ENCODE results near the gene CASZ1. TPM values are rescaled to one million over a fixed set of nuclear protein-coding genes. Genes with fewer than 3 reads are reported as not detected.

CASZ1 gene
- polyA plus RNA-seq, 3 donors: 0.30 to 3.7 (median 0.50) TPM

GRCh38 chr1:10634428-10635084 is 161.9 kb downstream of the CASZ1 start:
- H3K9ac ChIP-seq (ENCODE audit: insufficient read depth, low read length, poor library complexity, severe bottlenecking): no peak overlapping the region
- H3K4me3 ChIP-seq (replicated peaks in 1 of 3; ENCODE audit: low read depth in 2 of 3, low read length in 3 of 3): no peak overlapping the region
- H3K4me2 ChIP-seq (replicated peaks; ENCODE audit: extremely low read depth, low read length, poor library complexity, severe bottlenecking): no peak overlapping the region
- peaks cover 21 to 24% of the 10 kb centered on the region in 2 donors for H3K36me3 Mint-ChIP-seq
- peaks cover 7 to 13% of the 10 kb centered on the region in 2 donors for H3K36me3 ChIP-seq (replicated peaks in 1 of 2; ENCODE audit: control insufficient read depth in 1 of 2, insufficient read depth in 2 of 2, low read length in 2 of 2)
- H3K27ac Mint-ChIP-seq: no peak overlapping the region
- DNase-seq: no peak
- H3K4me3 Mint-ChIP-seq: no peak overlapping the region
- H3K4me1 ChIP-seq (ENCODE audit: control insufficient read depth in 1 of 2, insufficient read depth in 2 of 2, low read length in 2 of 2): no peaks in the 10 kb centered on the region
- H4K20me1 ChIP-seq (ENCODE audit: insufficient read depth, low read length): no peaks in the 10 kb centered on the region
- peaks cover 18 to 36% (median 25%) of the 10 kb centered on the region in 3 donors for H3K27me3 Mint-ChIP-seq (ENCODE audit: low read depth in 3 of 3)
- 85% methylated on average over 21 of the region's 23 CpGs for WGBS (ENCODE audit: insufficient coverage)
- H3K27ac ChIP-seq (ENCODE audit: low read depth in 1 of 2, low read length in 2 of 2): no peak overlapping the region
- H3K79me2 ChIP-seq (ENCODE audit: insufficient read depth, low read length): no peaks in the 10 kb centered on the region
- H3K9me3 ChIP-seq (replicated peaks in 1 of 2; ENCODE audit: control insufficient read depth in 1 of 2, insufficient read depth in 1 of 2, low read length in 2 of 2): no peaks in the 10 kb centered on the region
- intact Hi-C loops (cut with micrococcal nuclease): no loop called here
- peaks cover 0 to 3% (median 2%) of the 10 kb centered on the region in 7 donors for H3K9me3 Mint-ChIP-seq
- no peak overlapping the region for H2AFZ ChIP-seq (ENCODE audit: insufficient read depth, low read depth, low read length, poor library complexity, severe bottlenecking)
- no peak for TF ChIP-seq CTCF (IDR thresholded peaks at IDR 0.05)
- H3K27me3 ChIP-seq (ENCODE audit: control insufficient read depth in 2 of 2, insufficient read depth in 2 of 2, low read length in 2 of 2): peaks cover 5 to 21% of the 10 kb centered on the region in 2 donors
- H3K4me1 Mint-ChIP-seq: no peaks in the 10 kb centered on the region

- peaks cover 5 to 17% of the 10 kb centered on the region in 2 donors for H3K27me3 ChIP-seq (ENCODE audit: control insufficient read depth in 2 of 2, insufficient read depth in 2 of 2, low read length in 2 of 2)
- no peaks in the 10 kb centered on the region for H4K20me1 ChIP-seq (ENCODE audit: insufficient read depth, low read length)
- Mint-ChIP-seq H3K4me1 (no peaks in the 10 kb centered on the region), H3K27me3 (ENCODE audit: low read depth in 3 of 3) (peaks cover 17 to 32% (median 22%) of the 10 kb centered on the region in 3 donors), H3K36me3 (peaks cover 22 to 28% of the 10 kb centered on the region in 2 donors), H3K27ac (no peak overlapping the region), H3K4me3 (no peak overlapping the region), H3K9me3 (no peaks in the 10 kb centered on the region)
- WGBS (ENCODE audit: insufficient coverage): 98% methylated on average over 8 of the region's 8 CpGs
- no peak overlapping the region for H2AFZ ChIP-seq (ENCODE audit: insufficient read depth, low read depth, low read length, poor library complexity, severe bottlenecking)
- H3K4me1 ChIP-seq (ENCODE audit: control insufficient read depth in 1 of 2, insufficient read depth in 2 of 2, low read length in 2 of 2): no peaks in the 10 kb centered on the region
- H3K9me3 ChIP-seq (replicated peaks in 1 of 2; ENCODE audit: control insufficient read depth in 1 of 2, insufficient read depth in 1 of 2, low read length in 2 of 2): no peaks in the 10 kb centered on the region
- no peak for DNase-seq
- no peak for TF ChIP-seq CTCF (IDR thresholded peaks at IDR 0.05)
- no peak overlapping the region for H3K4me2 ChIP-seq (replicated peaks; ENCODE audit: extremely low read depth, low read length, poor library complexity, severe bottlenecking)
- H3K4me3 ChIP-seq (replicated peaks in 1 of 3; ENCODE audit: low read depth in 2 of 3, low read length in 3 of 3): no peak overlapping the region
- no peak overlapping the region for H3K27ac ChIP-seq (ENCODE audit: low read depth in 1 of 2, low read length in 2 of 2)
- no peaks in the 10 kb centered on the region for H3K79me2 ChIP-seq (ENCODE audit: insufficient read depth, low read length)
- H3K36me3 ChIP-seq (replicated peaks in 1 of 2; ENCODE audit: control insufficient read depth in 1 of 2, insufficient read depth in 2 of 2, low read length in 2 of 2): peaks cover 9 to 19% of the 10 kb centered on the region in 2 donors
- intact Hi-C loops (cut with micrococcal nuclease): no loop called here
- H3K9ac ChIP-seq (ENCODE audit: insufficient read depth, low read length, poor library complexity, severe bottlenecking): no peak overlapping the region
Observed at GRCh38 chr1:10634075-10634427, 162.4 kb downstream of the CASZ1 start.

Measured in CD14-positive monocyte (primary cell).